WTC11 (cell line): ENCODE measurements around the gene PRKN. TPM values are rescaled to one million over a fixed set of nuclear protein-coding genes. Genes with fewer than 3 reads are reported as not detected.

Source experiments
- ATAC-seq: fragments of 200-7000 bp; cut with Tn5 transposase; 2 replicates; pipeline ENCODE4 v1.10.0; 2021; ENCODE audit warnings: mild to moderate bottlenecking, moderate library complexity
- CTCF ChIA-PET: fragments of 300-600 bp; sonication (Branson Sonifier 250); formaldehyde crosslinking; loops from one replicate; lab custom pipeline; 2021; ENCODE audit warnings: antibody characterized with exemption; lab: Charles Lee
- POLR2A ChIA-PET: fragments of 350-600 bp; sonication (Branson Sonifier 250); formaldehyde crosslinking; loops from one replicate; lab custom pipeline; 2021; ENCODE audit warnings: antibody characterized with exemption; lab: Charles Lee
- DNase-seq: peaks from one replicate; pipeline ENCODE4 v3.0.0; 2021; ENCODE audit warnings: low spot score
- H3K27ac Mint-ChIP-seq: 2 replicates; pipeline ENCODE4 v1.8.0; 2021; ENCODE audit warnings: mixed read lengths
- H3K27me3 Mint-ChIP-seq: 2 replicates; pipeline ENCODE4 v1.8.0; 2021; ENCODE audit warnings: low read depth, mild to moderate bottlenecking, moderate library complexity, mixed read lengths
- H3K36me3 Mint-ChIP-seq: 2 replicates; pipeline ENCODE4 v1.8.0; 2021; ENCODE audit warnings: mixed read lengths
- H3K4me1 Mint-ChIP-seq: 2 replicates; pipeline ENCODE4 v1.8.0; 2022; ENCODE audit warnings: mixed read lengths
- H3K4me3 Mint-ChIP-seq: 2 replicates; pipeline ENCODE4 v1.8.0; 2021; ENCODE audit warnings: mild to moderate bottlenecking, moderate library complexity, mixed read lengths
- H3K9me3 Mint-ChIP-seq: 2 replicates; pipeline ENCODE4 v1.8.0; 2021; ENCODE audit warnings: mixed read lengths
- ATF3 ChIP-seq: sonication (generic); formaldehyde crosslinking; conservative IDR thresholded peaks from 2 replicates; pipeline ENCODE4 v1.8.1; 2022; ENCODE audit warnings: mild to moderate bottlenecking, missing genetic modification reagents
- CBFB ChIP-seq: sonication (generic); formaldehyde crosslinking; IDR thresholded peaks from 2 replicates; pipeline ENCODE4 v1.8.1; 2022; ENCODE audit warnings: mild to moderate bottlenecking, low read depth, missing genetic modification reagents
- CREB1 ChIP-seq: sonication (generic); formaldehyde crosslinking; IDR thresholded peaks from 2 replicates; pipeline ENCODE4 v1.8.0; 2023; ENCODE audit warnings: mild to moderate bottlenecking, missing genetic modification reagents
- E2F1 ChIP-seq: sonication (generic); formaldehyde crosslinking; IDR thresholded peaks from 2 replicates; pipeline ENCODE4 v1.8.0; 2022; ENCODE audit warnings: mild to moderate bottlenecking, missing genetic modification reagents
- FOXP4 ChIP-seq: sonication (generic); formaldehyde crosslinking; IDR thresholded peaks from 2 replicates; pipeline ENCODE4 v1.8.0; 2022; ENCODE audit warnings: mild to moderate bottlenecking, missing genetic modification reagents
- JUN ChIP-seq: sonication (generic); formaldehyde crosslinking; IDR thresholded peaks from 2 replicates; pipeline ENCODE4 v1.8.0; 2023; ENCODE audit warnings: mild to moderate bottlenecking, missing genetic modification reagents
- NFATC4 ChIP-seq: fragments of 250-450 bp; sonication (Bioruptor Pico); IDR thresholded peaks from 2 replicates; pipeline ENCODE4 v1.9.0; 2021; ENCODE audit warnings: mild to moderate bottlenecking
- NFE2L1 ChIP-seq: sonication (generic); formaldehyde crosslinking; IDR thresholded peaks from 2 replicates; pipeline ENCODE4 v1.8.1; 2023; ENCODE audit warnings: missing genetic modification reagents
- NR1H2 ChIP-seq: sonication (generic); formaldehyde crosslinking; IDR thresholded peaks from 2 replicates; pipeline ENCODE4 v1.9.0; 2021; ENCODE audit warnings: mild to moderate bottlenecking, moderate library complexity, missing genetic modification reagents
- NR2C2 ChIP-seq: sonication (generic); formaldehyde crosslinking; IDR thresholded peaks from 2 replicates; pipeline ENCODE4 v1.8.0; 2022; ENCODE audit warnings: mild to moderate bottlenecking, missing genetic modification reagents
- PRDM15 ChIP-seq: sonication (generic); formaldehyde crosslinking; IDR thresholded peaks from 2 replicates; pipeline ENCODE4 v1.8.0; 2022; ENCODE audit warnings: missing genetic modification reagents
- SMAD3 ChIP-seq: sonication (generic); formaldehyde crosslinking; IDR thresholded peaks from 2 replicates; pipeline ENCODE4 v1.8.0; 2022; ENCODE audit warnings: missing genetic modification reagents, mild to moderate bottlenecking, borderline replicate concordance
- SMAD4 ChIP-seq: sonication (generic); formaldehyde crosslinking; IDR thresholded peaks from 2 replicates; pipeline ENCODE4 v1.8.0; 2022; ENCODE audit warnings: mild to moderate bottlenecking, missing genetic modification reagents
- STAT6 ChIP-seq: sonication (generic); formaldehyde crosslinking; conservative IDR thresholded peaks from 2 replicates; pipeline ENCODE4 v1.8.1; 2023; ENCODE audit warnings: mild to moderate bottlenecking, low read depth, missing genetic modification reagents, moderate library complexity
- USF2 ChIP-seq: sonication (generic); formaldehyde crosslinking; IDR thresholded peaks from 2 replicates; pipeline ENCODE4 v1.8.1; 2023; ENCODE audit warnings: mild to moderate bottlenecking, missing genetic modification reagents, moderate library complexity
- ZMAT4 ChIP-seq: fragments of 250-450 bp; sonication (Bioruptor Pico); IDR thresholded peaks from 2 replicates; pipeline ENCODE4 v1.9.0; 2021; ENCODE audit warnings: mild to moderate bottlenecking
- ZNF121 ChIP-seq: sonication (generic); formaldehyde crosslinking; IDR thresholded peaks from 2 replicates; pipeline ENCODE4 v1.8.0; 2023; ENCODE audit warnings: missing genetic modification reagents
- ZNF317 ChIP-seq: sonication (generic); formaldehyde crosslinking; IDR thresholded peaks from 2 replicates; pipeline ENCODE4 v1.8.1; 2023; ENCODE audit warnings: low read depth, mild to moderate bottlenecking, moderate library complexity, missing genetic modification reagents, borderline replicate concordance
- ZNF396 ChIP-seq: fragments of 250-450 bp; sonication (Bioruptor Pico); IDR thresholded peaks from 2 replicates; pipeline ENCODE4 v1.8.0; 2021; ENCODE audit warnings: mild to moderate bottlenecking, moderate library complexity, borderline replicate concordance
- ZNF512 ChIP-seq: sonication (generic); formaldehyde crosslinking; IDR thresholded peaks from 2 replicates; pipeline ENCODE4 v1.8.1; 2022; ENCODE audit warnings: missing genetic modification reagents, borderline replicate concordance
- total RNA-seq: library from RNA; stranded (reverse); gene quantifications from 3 replicates; pipeline ENCODE4 v1.2.3, GENCODE V29; 2021

PRKN gene
- total RNA-seq, 1 experiment from 2014 or later, result 0.59 TPM

- TF ChIP-seq ZMAT4 (CRISPR knock-in tag) (no peak), JUN (no peak), STAT6 (CRISPR knock-in tag) (no peak), PRDM15 (no peak), NR2C2 (CRISPR knock-in tag) (no peak), ZNF512 (CRISPR knock-in tag) (no peak), ZNF396 (CRISPR knock-in tag) (no peak), NR1H2 (CRISPR knock-in tag) (no peak)
Observed at GRCh38 chr6:161356167-161356854, 1371.3 kb downstream of the PRKN start (continued).

- ATAC-seq (no peak), DNase-seq (no peak)
- Mint-ChIP-seq H3K4me3 (no peak overlapping the region), H3K27me3 (peaks cover 4% of the 10 kb centered on the region; the same call in 1 of the 2 replicates), H3K4me1 (peaks cover 22% of the 10 kb centered on the region), H3K27ac (no peak overlapping the region), H3K36me3 (no peaks in the 10 kb centered on the region), H3K9me3 (no peaks in the 10 kb centered on the region)
- ChIA-PET CTCF (interaction anchor here (0.8 to 4.7 kb wide), 5 partner anchors 15 to 517 kb away, joined by 3 to 69 read pairs (median 3); no protein-coding TSS in a partner anchor), POLR2A (no interaction called here)
- TF ChIP-seq ZNF121 (CRISPR knock-in tag), result no peak
- TF ChIP-seq CBFB, result no peak
- TF ChIP-seq SMAD3 (CRISPR knock-in tag), result no peak
- no peak for TF ChIP-seq NR1H2 (CRISPR knock-in tag)
- TF ChIP-seq USF2 (CRISPR knock-in tag), result no peak
- no peak for TF ChIP-seq CREB1 (CRISPR knock-in tag)
- no peak for TF ChIP-seq E2F1 (CRISPR knock-in tag)
- no peak for TF ChIP-seq NFE2L1 (CRISPR knock-in tag)
- no peak for TF ChIP-seq SMAD4 (CRISPR knock-in tag)
- TF ChIP-seq FOXP4 (CRISPR knock-in tag), result no peak
- no peak for TF ChIP-seq ZNF317 (CRISPR knock-in tag)
- no peak for TF ChIP-seq NFATC4 (CRISPR knock-in tag)
- no peak for TF ChIP-seq ZMAT4 (CRISPR knock-in tag)
- no peak for TF ChIP-seq ATF3 (CRISPR knock-in tag)
Observed at GRCh38 chr6:161355696-161356095, 1371.9 kb downstream of the PRKN start.
